GM18526 (cell line): ENCODE measurements around the gene LRRC3B.

Source experiments
- POLR2A ChIP-seq: IDR thresholded peaks from 3 replicates; pipeline ENCODE4 v1.6.1; 2011; ENCODE audit not compliant: insufficient read length; ENCODE audit errors: extremely low read depth

LRRC3B gene

GRCh38 chr3:26624209-26624765 is 1.7 kb downstream of the LRRC3B start:
- TF ChIP-seq POLR2A = no peak

- no peak for TF ChIP-seq POLR2A
These were observed 2.6 kb downstream of the LRRC3B start for GRCh38 chr3:26625187-26625586.

- no peak for TF ChIP-seq POLR2A
These were observed 4.5 kb downstream of the LRRC3B start for GRCh38 chr3:26627080-26627479.

GRCh38 chr3:26628915-26629314 is 6.3 kb downstream of the LRRC3B start:
- TF ChIP-seq POLR2A = no peak

GRCh38 chr3:26630669-26631389 is 8.3 kb downstream of the LRRC3B start:
- no peak for TF ChIP-seq POLR2A

- TF ChIP-seq POLR2A = no peak
These were observed 8.8 kb downstream of the LRRC3B start for GRCh38 chr3:26631390-26631738.

- no peak for TF ChIP-seq POLR2A
These were observed 12.0 kb downstream of the LRRC3B start for GRCh38 chr3:26634601-26635000.

- no peak for TF ChIP-seq POLR2A
These were observed 13.6 kb downstream of the LRRC3B start for GRCh38 chr3:26636096-26636727.

- TF ChIP-seq POLR2A = no peak
These were observed 15.1 kb downstream of the LRRC3B start for GRCh38 chr3:26637698-26638097.

- TF ChIP-seq POLR2A = no peak
These were observed 15.5 kb downstream of the LRRC3B start for GRCh38 chr3:26638113-26638512.

- no peak for TF ChIP-seq POLR2A
These were observed 16.8 kb downstream of the LRRC3B start for GRCh38 chr3:26639339-26639738.

- no peak for TF ChIP-seq POLR2A
These were observed 24.5 kb downstream of the LRRC3B start for GRCh38 chr3:26647078-26647477.

- TF ChIP-seq POLR2A = no peak
These were observed 25.9 kb downstream of the LRRC3B start for GRCh38 chr3:26648461-26648860.

GRCh38 chr3:26652164-26652563 is 29.6 kb downstream of the LRRC3B start:
- no peak for TF ChIP-seq POLR2A

GRCh38 chr3:26653811-26654425 is 31.3 kb downstream of the LRRC3B start:
- TF ChIP-seq POLR2A = no peak

- no peak for TF ChIP-seq POLR2A
These were observed 32.7 kb downstream of the LRRC3B start for GRCh38 chr3:26655231-26655630.
